GM10266 (cell line): ENCODE results near the gene WDR82.

ENCODE experiments used
- DNase-seq: peaks from one replicate; pipeline ENCODE4 v3.0.0; 2012; ENCODE audit errors: extremely low spot score
- TF ChIP-seq, protein P1 (sequence below): IDR thresholded peaks from 2 replicates; pipeline ENCODE4 v1.5.1; 2012; ENCODE audit warnings: mild to moderate bottlenecking, low read depth; ENCODE audit not compliant: control insufficient read depth, insufficient read depth; ENCODE audit errors: missing control alignments

Gene WDR82

DNA sequence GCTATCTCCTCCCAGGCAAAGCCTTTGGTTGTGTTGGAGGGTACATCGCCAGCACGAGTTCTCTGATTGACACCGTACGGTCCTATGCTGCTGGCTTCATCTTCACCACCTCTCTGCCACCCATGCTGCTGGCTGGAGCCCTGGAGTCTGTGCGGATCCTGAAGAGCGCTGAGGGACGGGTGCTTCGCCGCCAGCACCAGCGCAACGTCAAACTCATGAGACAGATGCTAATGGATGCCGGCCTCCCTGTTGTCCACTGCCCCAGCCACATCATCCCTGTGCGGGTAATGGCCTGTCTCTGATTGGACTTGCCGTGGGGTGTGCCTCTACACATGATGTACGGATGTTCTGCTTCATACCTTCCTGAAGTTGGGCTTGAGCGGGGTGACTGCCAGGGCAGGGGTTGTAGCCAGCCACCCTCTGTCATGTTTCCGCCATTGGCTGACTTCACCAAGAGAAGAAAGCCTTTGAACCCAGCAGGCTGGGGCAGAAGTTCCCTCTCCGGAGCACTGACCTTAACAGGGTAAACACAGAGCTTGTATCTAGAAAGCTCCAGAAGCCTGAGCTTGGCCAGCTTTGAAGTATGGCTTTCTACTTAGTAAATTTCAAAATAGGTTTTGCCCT, 67.1 kb downstream of the WDR82 start:
- TF ChIP-seq, protein P1, sequence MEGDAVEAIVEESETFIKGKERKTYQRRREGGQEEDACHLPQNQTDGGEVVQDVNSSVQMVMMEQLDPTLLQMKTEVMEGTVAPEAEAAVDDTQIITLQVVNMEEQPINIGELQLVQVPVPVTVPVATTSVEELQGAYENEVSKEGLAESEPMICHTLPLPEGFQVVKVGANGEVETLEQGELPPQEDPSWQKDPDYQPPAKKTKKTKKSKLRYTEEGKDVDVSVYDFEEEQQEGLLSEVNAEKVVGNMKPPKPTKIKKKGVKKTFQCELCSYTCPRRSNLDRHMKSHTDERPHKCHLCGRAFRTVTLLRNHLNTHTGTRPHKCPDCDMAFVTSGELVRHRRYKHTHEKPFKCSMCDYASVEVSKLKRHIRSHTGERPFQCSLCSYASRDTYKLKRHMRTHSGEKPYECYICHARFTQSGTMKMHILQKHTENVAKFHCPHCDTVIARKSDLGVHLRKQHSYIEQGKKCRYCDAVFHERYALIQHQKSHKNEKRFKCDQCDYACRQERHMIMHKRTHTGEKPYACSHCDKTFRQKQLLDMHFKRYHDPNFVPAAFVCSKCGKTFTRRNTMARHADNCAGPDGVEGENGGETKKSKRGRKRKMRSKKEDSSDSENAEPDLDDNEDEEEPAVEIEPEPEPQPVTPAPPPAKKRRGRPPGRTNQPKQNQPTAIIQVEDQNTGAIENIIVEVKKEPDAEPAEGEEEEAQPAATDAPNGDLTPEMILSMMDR = no peak
- DNase-seq = no peak

DNA sequence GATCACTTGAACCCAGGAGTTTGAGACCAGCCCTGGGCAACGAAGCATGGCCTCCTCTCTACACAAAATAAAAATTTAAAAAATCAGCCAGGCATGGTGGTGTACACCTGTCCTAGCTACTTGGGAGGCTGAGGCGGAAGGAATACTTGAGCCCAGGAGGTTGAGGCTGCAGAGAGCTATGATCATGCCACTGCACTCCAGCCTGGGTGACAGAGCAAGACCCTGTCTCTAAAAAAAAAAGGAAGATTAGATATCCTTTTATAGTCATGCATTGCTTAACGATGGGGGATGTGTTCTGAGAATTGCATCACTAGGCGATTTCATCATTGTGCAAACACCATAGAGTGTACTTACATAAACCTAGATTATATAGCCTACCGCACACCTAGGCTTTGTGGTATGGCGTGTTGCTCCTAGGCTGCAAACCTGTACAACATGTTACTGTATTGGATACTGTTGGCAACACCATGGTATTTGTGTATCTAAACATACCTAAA, 67.9 kb downstream of the WDR82 start:
- no peak for DNase-seq
- TF ChIP-seq, protein P1 = no peak

DNA sequence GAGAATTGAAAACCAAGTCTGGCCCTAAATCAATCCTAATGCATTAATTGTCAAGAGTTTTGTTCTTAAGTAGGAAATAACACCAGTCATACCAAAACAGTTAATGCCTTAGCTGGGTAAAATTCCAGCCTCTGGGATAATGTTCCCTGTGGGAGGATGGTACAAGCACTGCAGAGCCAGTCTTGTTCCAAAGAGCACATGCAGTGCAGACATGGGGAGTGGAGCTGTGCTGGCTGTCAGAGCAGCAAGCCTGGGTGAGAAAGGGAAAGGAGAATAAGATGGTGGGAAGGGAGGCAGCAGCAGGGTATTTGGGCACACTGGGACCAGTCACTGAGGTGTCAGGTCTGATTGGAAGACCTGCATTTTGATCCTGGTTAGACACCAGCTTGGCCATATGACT, 68.4 kb downstream of the WDR82 start:
- DNase-seq = no peak
- TF ChIP-seq, protein P1 = no peak

DNA sequence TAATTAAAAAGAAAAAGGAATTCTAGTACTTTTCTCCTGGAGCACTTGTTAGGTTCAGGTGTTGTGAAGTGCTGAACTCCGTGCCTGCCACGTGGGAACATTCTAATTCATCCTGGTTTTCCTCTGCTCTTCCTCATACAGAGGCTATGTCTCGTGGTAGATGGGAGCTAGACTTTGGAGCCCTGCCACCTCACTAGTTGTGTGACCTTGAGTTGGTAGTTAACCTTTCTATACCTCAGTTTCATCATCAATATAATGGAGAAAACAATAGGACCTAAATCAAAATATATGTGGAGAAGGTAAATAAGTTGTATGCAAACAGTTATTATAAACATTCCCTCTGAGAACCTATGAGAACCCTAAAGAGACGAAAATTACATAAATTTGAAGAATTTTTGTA, 69.9 kb downstream of the WDR82 start:
- no peak for DNase-seq
- TF ChIP-seq, protein P1 = no peak

DNA sequence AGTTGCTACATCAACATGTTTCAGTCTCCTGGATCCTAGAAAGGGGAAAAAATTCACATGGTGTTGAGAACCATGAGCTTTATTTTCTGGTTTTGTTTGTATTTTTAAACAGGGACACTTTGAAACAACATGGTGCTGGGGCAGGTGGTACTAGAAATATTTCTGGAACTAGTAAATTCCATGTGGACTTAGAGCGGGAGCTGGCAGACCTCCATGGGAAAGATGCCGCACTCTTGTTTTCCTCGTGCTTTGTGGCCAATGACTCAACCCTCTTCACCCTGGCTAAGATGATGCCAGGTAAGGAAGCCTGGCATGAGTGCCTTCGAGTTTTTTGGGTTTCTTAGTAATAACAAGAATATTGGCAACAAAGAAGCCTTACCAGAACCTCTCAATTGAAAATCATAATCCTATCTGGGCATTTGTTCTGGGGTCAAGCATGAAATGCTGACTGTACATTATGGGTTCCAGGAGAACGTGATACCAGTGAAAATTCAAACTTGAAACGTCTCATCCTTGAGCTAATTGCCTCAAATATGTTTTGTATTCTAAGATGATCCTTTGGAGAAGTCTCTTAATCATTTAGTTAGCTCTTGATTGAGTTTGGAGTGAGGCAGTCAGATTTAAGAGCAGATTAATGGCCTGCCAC, 72.6 kb downstream of the WDR82 start:
- TF ChIP-seq, protein P1 = no peak
- no peak for DNase-seq
